Measurements from ENCODE around the gene AIMP1.

- TF ChIP-seq EZH2phosphoT487 (IDR thresholded peaks at IDR 0.05; ENCODE audit: borderline replicate concordance, low read length) = no peak
- TF ChIP-seq, protein P1, sequence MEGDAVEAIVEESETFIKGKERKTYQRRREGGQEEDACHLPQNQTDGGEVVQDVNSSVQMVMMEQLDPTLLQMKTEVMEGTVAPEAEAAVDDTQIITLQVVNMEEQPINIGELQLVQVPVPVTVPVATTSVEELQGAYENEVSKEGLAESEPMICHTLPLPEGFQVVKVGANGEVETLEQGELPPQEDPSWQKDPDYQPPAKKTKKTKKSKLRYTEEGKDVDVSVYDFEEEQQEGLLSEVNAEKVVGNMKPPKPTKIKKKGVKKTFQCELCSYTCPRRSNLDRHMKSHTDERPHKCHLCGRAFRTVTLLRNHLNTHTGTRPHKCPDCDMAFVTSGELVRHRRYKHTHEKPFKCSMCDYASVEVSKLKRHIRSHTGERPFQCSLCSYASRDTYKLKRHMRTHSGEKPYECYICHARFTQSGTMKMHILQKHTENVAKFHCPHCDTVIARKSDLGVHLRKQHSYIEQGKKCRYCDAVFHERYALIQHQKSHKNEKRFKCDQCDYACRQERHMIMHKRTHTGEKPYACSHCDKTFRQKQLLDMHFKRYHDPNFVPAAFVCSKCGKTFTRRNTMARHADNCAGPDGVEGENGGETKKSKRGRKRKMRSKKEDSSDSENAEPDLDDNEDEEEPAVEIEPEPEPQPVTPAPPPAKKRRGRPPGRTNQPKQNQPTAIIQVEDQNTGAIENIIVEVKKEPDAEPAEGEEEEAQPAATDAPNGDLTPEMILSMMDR (IDR thresholded peaks at IDR 0.05; ENCODE audit: low read depth, low read length, poor library complexity, severe bottlenecking) = no peak
These were observed 46.6 kb upstream of the AIMP1 start for GRCh38 chr4:106269711-106270110.

Data from DOHH2 (cell line).